Vagina (tissue), 2 donors: ENCODE measurements around the gene DEPP1.

Source experiments
- CTCF ChIP-seq, 3 experiments: fragments of 450-650 bp in 2 of 3; fragments of 200-600 bp in 1 of 3; sonication (generic) in 1 of 3; IDR thresholded peaks; one replicate each; pipeline ENCODE4 v1.5.1; 2017 to 2019; ENCODE audit warnings: antibody characterized with exemption in 3 of 3, mild to moderate bottlenecking in 2 of 3, moderate library complexity in 2 of 3
- POLR2A ChIP-seq, 2 donors: fragments of 450-650 bp; IDR thresholded peaks; one replicate each; pipeline ENCODE4 v1.6.1; 2017; ENCODE audit warnings: antibody characterized with exemption in 2 of 2, mild to moderate bottlenecking in 2 of 2, moderate library complexity in 2 of 2
- POLR2AphosphoS5 ChIP-seq, 2 donors: sonication (generic); formaldehyde crosslinking; IDR thresholded peaks; one replicate each; pipeline ENCODE4 v1.9.0; 2017; ENCODE audit warnings: antibody characterized with exemption in 2 of 2, mild to moderate bottlenecking in 2 of 2, low read depth in 1 of 2; ENCODE audit not compliant: insufficient read depth in 1 of 2

- TF ChIP-seq POLR2AphosphoS5 (IDR thresholded peaks at IDR 0.05; ENCODE audit: insufficient read depth in 1 of 2, low read depth in 1 of 2) (no peak), CTCF (IDR thresholded peaks at IDR 0.05) (no peak), POLR2A (IDR thresholded peaks at IDR 0.05) (no peak)
Observed at GRCh38 chr10:44995581-44995913, 16.9 kb upstream of the DEPP1 start.
